HepG2 (cell line): ENCODE measurements around the gene EXTL1. TPM values are rescaled to one million over a fixed set of nuclear protein-coding genes. Genes with fewer than 3 reads are reported as not detected.

Experiments
- ATAC-seq: fragments of 200-7000 bp; cut with Tn5 transposase; 3 replicates; pipeline ENCODE4 v1.9.1; 2020; ENCODE audit warnings: mild to moderate bottlenecking, moderate library complexity
- BruUV-seq: library from RNA; stranded (reverse); fragments of 400-500 nt; replicated peaks from 2 replicates; lab custom pipeline; 2021; lab: Mats Ljungman, UMichigan
- CTCF ChIA-PET: fragments of 300-600 bp; formaldehyde crosslinking; extraction: SDS; loops from one replicate; lab custom pipeline; 2021; ENCODE audit warnings: low total read pairs, inconsistent platforms, low intra/inter-chr PET ratio; lab: Yijun Ruan, JAX
- POLR2A ChIA-PET: fragments of 350-600 bp; sonication (Branson Sonifier 250); formaldehyde crosslinking; loops from one replicate; lab custom pipeline; 2020; ENCODE audit warnings: antibody characterized with exemption, inconsistent platforms; lab: Yijun Ruan, JAX
- DNase-seq: peaks from one replicate; pipeline ENCODE4 v3.0.0-alpha.2; 2015; ENCODE audit warnings: low spot score
- FAIRE-seq: peaks from 3 replicates; lab custom pipeline; 2011; peaks lifted over from hg19 to GRCh38; lab: Jason Lieb, UNC
- H2AFZ ChIP-seq: one replicate; pipeline ENCODE4 v1.6.1; 2011; ENCODE audit warnings: low read length, inconsistent platforms
- H3K27ac ChIP-seq: fragments of 300-600 bp; 3 replicates; pipeline ENCODE4 v1.8.0; 2011; ENCODE audit warnings: mixed run types, mild to moderate bottlenecking, mixed read lengths, low read length, inconsistent platforms; ENCODE audit not compliant: insufficient read depth; ENCODE audit errors: extremely low read length
- H3K27me3 ChIP-seq, 2 experiments: fragments of 200-600 bp in 1 of 2; 2 replicates in 1 of 2; 3 replicates in 1 of 2; pipeline versions ENCODE4 v1.6.0 to v1.8.0; 2011; ENCODE audit warnings: low read length in 2 of 2, mild to moderate bottlenecking in 2 of 2, moderate library complexity in 2 of 2, inconsistent platforms in 1 of 2; ENCODE audit not compliant: insufficient read depth in 2 of 2, control insufficient read depth in 1 of 2
- H3K36me3 ChIP-seq, 2 experiments: fragments of 200-600 bp in 1 of 2; replicated peaks in 1 of 2; 2 replicates in 1 of 2; 3 replicates in 1 of 2; pipeline versions ENCODE4 v1.5.1 to v1.8.0; 2011; ENCODE audit warnings: low read length in 2 of 2, inconsistent platforms in 1 of 2; ENCODE audit not compliant: insufficient read depth in 2 of 2, control insufficient read depth in 1 of 2
- H3K4me1 ChIP-seq: 2 replicates; pipeline ENCODE4 v1.5.1; 2012; ENCODE audit warnings: low read length, inconsistent platforms; ENCODE audit not compliant: insufficient read depth
- H3K4me2 ChIP-seq: 2 replicates; pipeline ENCODE4 v1.6.0; 2011; ENCODE audit warnings: low read depth, low read length, inconsistent platforms
- H3K4me3 ChIP-seq, 3 experiments: fragments of 200-600 bp in 1 of 3; sonication (generic), shearing (Covaris generic) in 1 of 3; replicated peaks in 1 of 3; 2 replicates each; pipeline ENCODE4 v1.5.1; 2011 to 2016; ENCODE audit warnings: low read length in 3 of 3, inconsistent platforms in 2 of 3, low read depth in 2 of 3, mild to moderate bottlenecking in 2 of 3, control low read depth in 1 of 3, mixed read lengths in 1 of 3; ENCODE audit not compliant: insufficient read depth in 1 of 3
- H3K79me2 ChIP-seq: one replicate; pipeline ENCODE4 v1.6.1; 2011; ENCODE audit warnings: low read length, inconsistent platforms; ENCODE audit not compliant: insufficient read depth
- H3K9ac ChIP-seq: 2 replicates; pipeline ENCODE4 v1.6.0; 2011; ENCODE audit warnings: mild to moderate bottlenecking, low read depth, low read length, inconsistent platforms; ENCODE audit not compliant: insufficient read depth
- H3K9me3 ChIP-seq: 2 replicates; pipeline ENCODE4 v1.5.1; 2012; ENCODE audit warnings: mild to moderate bottlenecking, low read length
- H4K20me1 ChIP-seq: 2 replicates; pipeline ENCODE4 v1.6.0; 2011; ENCODE audit warnings: inconsistent platforms, mild to moderate bottlenecking, low read length, moderate library complexity; ENCODE audit not compliant: insufficient read depth
- CBX1 ChIP-seq: IDR thresholded peaks from one replicate; pipeline ENCODE4 v1.6.1; 2016; ENCODE audit warnings: antibody characterized with exemption, low read depth
- HMGA1 ChIP-seq: sonication (generic); formaldehyde crosslinking; conservative IDR thresholded peaks from 2 replicates; pipeline ENCODE4 v1.4.0; 2020; ENCODE audit warnings: missing genetic modification reagents
- ZNF263 ChIP-seq: sonication (generic); formaldehyde crosslinking; IDR thresholded peaks from 2 replicates; pipeline ENCODE4 v1.4.0; 2020; ENCODE audit warnings: missing genetic modification reagents
- ZNF691 ChIP-seq: sonication (generic); formaldehyde crosslinking; IDR thresholded peaks from 2 replicates; pipeline ENCODE4 v1.4.0; 2020; ENCODE audit warnings: missing genetic modification reagents, low read depth, mild to moderate bottlenecking, borderline replicate concordance
- ZNF790 ChIP-seq: sonication (generic); formaldehyde crosslinking; IDR thresholded peaks from 2 replicates; pipeline ENCODE4 v1.8.0; 2022; ENCODE audit warnings: missing genetic modification reagents, mild to moderate bottlenecking, borderline replicate concordance
- WGBS: methylation state at CpG from one replicate; pipeline ENCODE4 v1.1.6; 2017; ENCODE audit warnings: low lambda C conversion rate; 5-methylcytosine and 5-hydroxymethylcytosine counted together
- in situ Hi-C: cut with HindIII; loops from 2 replicates; pipeline ENCODE4 v1.10.0; 2017; ENCODE audit warnings: low pct_unique_long_range_greater_than_20kb; ENCODE audit not compliant: extremely low pct_ligation_motif_present
- intact Hi-C: fragments of 100-400 bp; cut with micrococcal nuclease; formaldehyde crosslinking; loops from one replicate; pipeline ENCODE4 v1.10.0; 2022; ENCODE audit not compliant: unreplicated experiment
- polyA plus RNA-seq, 8 experiments: library from polyadenylated mRNA; depleted of rRNA in 3 of 8; stranded (reverse) in 7 of 8; unstranded in 1 of 8; fragments of >200 nt; fragmentation: Illumina TruSeq in 4 of 8; extraction: Trizol in 4 of 8; gene quantifications; 2 replicates each; pipeline versions ENCODE4 v1.2.1 to v1.2.3, GENCODE V29; 2011 to 2016; ENCODE audit warnings: low read depth in 4 of 8, missing spikeins in 1 of 8, mixed read lengths in 1 of 8; ENCODE audit not compliant: insufficient read depth in 1 of 8
- total RNA-seq, 5 experiments: library from RNA; depleted of rRNA; stranded (reverse); fragments of >200 nt; fragmentation: Illumina TruSeq; extraction: Trizol; gene quantifications; 2 replicates each; pipeline ENCODE4 v1.2.3, GENCODE V29; 2016; ENCODE audit warnings: low read depth in 1 of 5
- TF ChIP-seq, protein P1 (sequence below): IDR thresholded peaks from 2 replicates; pipeline ENCODE4 v1.6.1; 2018; ENCODE audit warnings: missing genetic modification reagents
- TF ChIP-seq, protein P2 (sequence below): sonication (generic); formaldehyde crosslinking; IDR thresholded peaks from 2 replicates; pipeline ENCODE4 v1.5.1; 2020; ENCODE audit warnings: mild to moderate bottlenecking, missing genetic modification reagents, borderline replicate concordance

Gene EXTL1
- total and polyA plus RNA-seq, 2 of the 13 experiments (the other 11 are each of a cell fraction or from before 2014, with no cell fraction given), result 0.35 to 1.0 TPM

DNA sequence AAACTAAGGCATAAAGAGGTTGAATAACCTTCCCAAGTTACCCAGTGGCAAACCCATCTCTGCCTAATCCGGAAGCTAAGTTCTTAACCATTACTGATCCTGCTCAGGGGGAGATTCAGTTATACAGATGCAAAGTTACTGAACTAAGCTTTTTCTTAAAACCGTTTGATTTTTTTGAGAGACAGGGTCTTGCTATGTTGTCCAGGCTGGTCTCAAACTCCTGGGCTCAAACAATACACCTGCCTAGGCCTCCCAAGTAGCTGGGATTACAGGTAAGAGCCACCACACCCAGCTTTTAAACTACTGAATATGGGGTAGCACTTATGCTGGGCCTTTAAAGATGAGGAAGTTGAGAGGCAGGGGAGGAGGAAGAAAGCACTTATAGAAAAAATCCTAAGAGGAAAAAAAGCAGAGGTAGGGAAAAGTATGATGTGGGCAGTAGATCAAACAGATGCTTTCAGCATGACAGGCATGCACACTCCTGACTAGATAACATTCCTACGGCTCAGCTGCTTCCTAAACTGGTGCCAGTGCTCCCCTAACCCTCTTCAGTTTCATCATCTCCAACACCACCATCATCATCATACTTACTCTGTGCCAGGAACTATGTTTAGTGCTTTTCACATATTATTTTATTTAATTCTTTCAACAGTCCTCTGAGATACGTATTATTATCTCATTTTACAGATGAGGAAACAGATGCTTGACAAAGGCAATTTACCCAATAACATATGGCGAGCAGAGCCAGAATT is 29.5 kb upstream of the EXTL1 start:
- in situ Hi-C loops, result loop anchor here (10.0 kb wide), 1 partner anchor 167 kb away; no protein-coding TSS in a partner anchor
- Histone ChIP-seq H3K27ac (no peak overlapping the region), H3K4me1 (peaks cover 9% of the 10 kb centered on the region), H2AFZ (no peak overlapping the region), H3K4me3 (no peak overlapping the region), H3K9me3 (no peaks in the 10 kb centered on the region), H4K20me1 (no peaks in the 10 kb centered on the region), H3K4me2 (no peak overlapping the region), H3K9ac (no peak overlapping the region), H3K27me3 (no peaks in the 10 kb centered on the region), H3K36me3 (peaks cover 9 to 10% of the 10 kb centered on the region in 2 experiments; a peak in 4 of 5 replicates), H3K79me2 (no peaks in the 10 kb centered on the region)
- no TSS peak for BruUV-seq
- intact Hi-C loops, result no loop called here
- ATAC-seq (no peak), DNase-seq (peak; percentile 18), FAIRE-seq (no peak)
- POLR2A ChIA-PET, result no interaction called here
- WGBS, result 88% methylated on average over 5 of the region's 5 CpGs
- TF ChIP-seq ZNF263 (CRISPR knock-in tag) (0 out of 2 replicates have a peak, but pooled peaks have one; percentile 33), HMGA1 (no peak)
- CTCF ChIA-PET, result no interaction called here

GRCh38 chr1:25992689-25993171 is 28.8 kb upstream of the EXTL1 start:
- in situ Hi-C loops, result loop anchor here (10.0 kb wide), 1 partner anchor 168 kb away; no protein-coding TSS in a partner anchor
- ChIA-PET POLR2A (no interaction called here), CTCF (no interaction called here)
- no peaks in the 10 kb centered on the region for H4K20me1 ChIP-seq
- no peak overlapping the region for H3K9ac ChIP-seq
- no peak overlapping the region for H3K4me2 ChIP-seq
- WGBS, result 97% methylated on average over 9 of the region's 9 CpGs
- H3K79me2 ChIP-seq, result no peaks in the 10 kb centered on the region
- FAIRE-seq, result no peak
- peaks cover 11% of the 10 kb centered on the region for H3K4me1 ChIP-seq
- ATAC-seq, result no peak
- no peaks in the 10 kb centered on the region for H3K9me3 ChIP-seq
- no peak for DNase-seq
- peaks cover 9 to 10% of the 10 kb centered on the region in 2 experiments; a peak in 4 of 5 replicates for H3K36me3 ChIP-seq
- no peak overlapping the region for H3K4me3 ChIP-seq
- no peak overlapping the region for H3K27ac ChIP-seq
- intact Hi-C loops, result no loop called here
- BruUV-seq, result no TSS peak
- H3K27me3 ChIP-seq, result no peaks in the 10 kb centered on the region; a peak in 1 of 5 replicates
- H2AFZ ChIP-seq, result no peak overlapping the region
- TF ChIP-seq, protein P1, sequence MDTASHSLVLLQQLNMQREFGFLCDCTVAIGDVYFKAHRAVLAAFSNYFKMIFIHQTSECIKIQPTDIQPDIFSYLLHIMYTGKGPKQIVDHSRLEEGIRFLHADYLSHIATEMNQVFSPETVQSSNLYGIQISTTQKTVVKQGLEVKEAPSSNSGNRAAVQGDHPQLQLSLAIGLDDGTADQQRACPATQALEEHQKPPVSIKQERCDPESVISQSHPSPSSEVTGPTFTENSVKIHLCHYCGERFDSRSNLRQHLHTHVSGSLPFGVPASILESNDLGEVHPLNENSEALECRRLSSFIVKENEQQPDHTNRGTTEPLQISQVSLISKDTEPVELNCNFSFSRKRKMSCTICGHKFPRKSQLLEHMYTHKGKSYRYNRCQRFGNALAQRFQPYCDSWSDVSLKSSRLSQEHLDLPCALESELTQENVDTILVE (CRISPR knock-in tag), result no peak
- TF ChIP-seq ZNF790 (CRISPR knock-in tag) (no peak), ZNF691 (no peak), CBX1 (no peak)
- TF ChIP-seq, protein P2, sequence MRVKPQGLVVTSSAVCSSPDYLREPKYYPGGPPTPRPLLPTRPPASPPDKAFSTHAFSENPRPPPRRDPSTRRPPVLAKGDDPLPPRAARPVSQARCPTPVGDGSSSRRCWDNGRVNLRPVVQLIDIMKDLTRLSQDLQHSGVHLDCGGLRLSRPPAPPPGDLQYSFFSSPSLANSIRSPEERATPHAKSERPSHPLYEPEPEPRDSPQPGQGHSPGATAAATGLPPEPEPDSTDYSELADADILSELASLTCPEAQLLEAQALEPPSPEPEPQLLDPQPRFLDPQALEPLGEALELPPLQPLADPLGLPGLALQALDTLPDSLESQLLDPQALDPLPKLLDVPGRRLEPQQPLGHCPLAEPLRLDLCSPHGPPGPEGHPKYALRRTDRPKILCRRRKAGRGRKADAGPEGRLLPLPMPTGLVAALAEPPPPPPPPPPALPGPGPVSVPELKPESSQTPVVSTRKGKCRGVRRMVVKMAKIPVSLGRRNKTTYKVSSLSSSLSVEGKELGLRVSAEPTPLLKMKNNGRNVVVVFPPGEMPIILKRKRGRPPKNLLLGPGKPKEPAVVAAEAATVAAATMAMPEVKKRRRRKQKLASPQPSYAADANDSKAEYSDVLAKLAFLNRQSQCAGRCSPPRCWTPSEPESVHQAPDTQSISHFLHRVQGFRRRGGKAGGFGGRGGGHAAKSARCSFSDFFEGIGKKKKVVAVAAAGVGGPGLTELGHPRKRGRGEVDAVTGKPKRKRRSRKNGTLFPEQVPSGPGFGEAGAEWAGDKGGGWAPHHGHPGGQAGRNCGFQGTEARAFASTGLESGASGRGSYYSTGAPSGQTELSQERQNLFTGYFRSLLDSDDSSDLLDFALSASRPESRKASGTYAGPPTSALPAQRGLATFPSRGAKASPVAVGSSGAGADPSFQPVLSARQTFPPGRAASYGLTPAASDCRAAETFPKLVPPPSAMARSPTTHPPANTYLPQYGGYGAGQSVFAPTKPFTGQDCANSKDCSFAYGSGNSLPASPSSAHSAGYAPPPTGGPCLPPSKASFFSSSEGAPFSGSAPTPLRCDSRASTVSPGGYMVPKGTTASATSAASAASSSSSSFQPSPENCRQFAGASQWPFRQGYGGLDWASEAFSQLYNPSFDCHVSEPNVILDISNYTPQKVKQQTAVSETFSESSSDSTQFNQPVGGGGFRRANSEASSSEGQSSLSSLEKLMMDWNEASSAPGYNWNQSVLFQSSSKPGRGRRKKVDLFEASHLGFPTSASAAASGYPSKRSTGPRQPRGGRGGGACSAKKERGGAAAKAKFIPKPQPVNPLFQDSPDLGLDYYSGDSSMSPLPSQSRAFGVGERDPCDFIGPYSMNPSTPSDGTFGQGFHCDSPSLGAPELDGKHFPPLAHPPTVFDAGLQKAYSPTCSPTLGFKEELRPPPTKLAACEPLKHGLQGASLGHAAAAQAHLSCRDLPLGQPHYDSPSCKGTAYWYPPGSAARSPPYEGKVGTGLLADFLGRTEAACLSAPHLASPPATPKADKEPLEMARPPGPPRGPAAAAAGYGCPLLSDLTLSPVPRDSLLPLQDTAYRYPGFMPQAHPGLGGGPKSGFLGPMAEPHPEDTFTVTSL, result no peak
